ENCODE data around the gene ADSL. TPM values are rescaled to one million over a fixed set of nuclear protein-coding genes. Genes with fewer than 3 reads are reported as not detected.

The ADSL gene
- total RNA-seq, 1 donor from 2014 or later = 41.0 TPM

- H3K36me3 ChIP-seq = peaks cover 0 to 45% of the 10 kb centered on the region in 2 donors
- H3K4me1 ChIP-seq = peaks cover 11% of the 10 kb centered on the region
- TF ChIP-seq POLR2AphosphoS5 (IDR thresholded peaks at IDR 0.05; ENCODE audit: insufficient read depth in 1 of 2, low read depth in 1 of 2) (no peak), CTCF (IDR thresholded peaks at IDR 0.05) (no peak), POLR2A (IDR thresholded peaks at IDR 0.05) (no peak)
- H3K27ac ChIP-seq = peak overlapping the region; percentile 45
- no peaks in the 10 kb centered on the region for H3K27me3 ChIP-seq
- no peak overlapping the region for H3K4me3 ChIP-seq
- no peak for DNase-seq (ENCODE audit: extremely low spot score in 2 of 2)
- intact Hi-C loops (cut with DNase I) = no loop called here
- H3K9me3 ChIP-seq = no peaks in the 10 kb centered on the region
Observed at GRCh38 chr22:40322818-40323447, 23.4 kb upstream of the ADSL start.

GRCh38 chr22:40323681-40324171 is 22.6 kb upstream of the ADSL start:
- Histone ChIP-seq H3K4me3 (no peak overlapping the region), H3K9me3 (no peaks in the 10 kb centered on the region), H3K4me1 (peaks cover 11% of the 10 kb centered on the region), H3K36me3 (peaks cover 0 to 40% of the 10 kb centered on the region in 2 donors), H3K27ac (peak overlapping the region; percentile 45), H3K27me3 (no peaks in the 10 kb centered on the region)
- intact Hi-C loops (cut with DNase I) = no loop called here
- TF ChIP-seq POLR2A (IDR thresholded peaks at IDR 0.05) (no peak), POLR2AphosphoS5 (IDR thresholded peaks at IDR 0.05; ENCODE audit: insufficient read depth in 1 of 2, low read depth in 1 of 2) (no peak), CTCF (IDR thresholded peaks at IDR 0.05) (no peak)
- DNase-seq (ENCODE audit: extremely low spot score in 2 of 2) = no peak

GRCh38 chr22:40324468-40325305 is 21.6 kb upstream of the ADSL start:
- H3K27me3 ChIP-seq = no peaks in the 10 kb centered on the region
- DNase-seq (ENCODE audit: extremely low spot score in 2 of 2) = no peak
- TF ChIP-seq POLR2AphosphoS5 (IDR thresholded peaks at IDR 0.05; ENCODE audit: insufficient read depth in 1 of 2, low read depth in 1 of 2) (no peak), POLR2A (IDR thresholded peaks at IDR 0.05) (no peak), CTCF (IDR thresholded peaks at IDR 0.05) (no peak)
- H3K36me3 ChIP-seq = peaks cover 0 to 40% of the 10 kb centered on the region in 2 donors
- no peak overlapping the region for H3K27ac ChIP-seq
- intact Hi-C loops (cut with DNase I) = no loop called here
- H3K4me1 ChIP-seq = peaks cover 11% of the 10 kb centered on the region
- no peak overlapping the region for H3K4me3 ChIP-seq
- no peaks in the 10 kb centered on the region for H3K9me3 ChIP-seq

- Histone ChIP-seq H3K27me3 (no peaks in the 10 kb centered on the region), H3K9me3 (no peaks in the 10 kb centered on the region), H3K27ac (no peak overlapping the region), H3K4me1 (peaks cover 11% of the 10 kb centered on the region), H3K4me3 (no peak overlapping the region), H3K36me3 (peaks cover 0 to 34% of the 10 kb centered on the region in 2 donors)
- no peak for DNase-seq (ENCODE audit: extremely low spot score in 2 of 2)
- TF ChIP-seq POLR2A (IDR thresholded peaks at IDR 0.05) (no peak), CTCF (IDR thresholded peaks at IDR 0.05) (no peak), POLR2AphosphoS5 (IDR thresholded peaks at IDR 0.05; ENCODE audit: insufficient read depth in 1 of 2, low read depth in 1 of 2) (no peak)
- intact Hi-C loops (cut with DNase I) = no loop called here
Observed at GRCh38 chr22:40325315-40325714, 21.0 kb upstream of the ADSL start.
